Calu3 (cell line): ENCODE measurements around the gene TNFRSF12A. TPM values are rescaled to one million over a fixed set of nuclear protein-coding genes. Genes with fewer than 3 reads are reported as not detected.

ENCODE experiments used
- BruUV-seq: library from RNA; stranded (reverse); fragments of 400-500 nt; replicated peaks from 2 replicates; lab custom pipeline; 2021; lab: Mats Ljungman, UMichigan
- CTCF ChIA-PET: fragments of 300-600 bp; sonication (Branson Sonifier 250); formaldehyde crosslinking; loops from one replicate; lab custom pipeline; 2022; ENCODE audit warnings: antibody characterized with exemption; lab: Charles Lee
- DNase-seq: peaks from one replicate; pipeline ENCODE4 v3.0.0; 2022
- H3K27ac Mint-ChIP-seq: one replicate; pipeline ENCODE4 v1.8.0; 2022; ENCODE audit warnings: mixed read lengths; ENCODE audit not compliant: unreplicated experiment
- H3K27me3 Mint-ChIP-seq: one replicate; pipeline ENCODE4 v1.8.0; 2022; ENCODE audit warnings: mixed read lengths; ENCODE audit not compliant: unreplicated experiment
- H3K36me3 Mint-ChIP-seq: one replicate; pipeline ENCODE4 v1.8.0; 2022; ENCODE audit warnings: mild to moderate bottlenecking, moderate library complexity, mixed read lengths; ENCODE audit not compliant: insufficient read depth, unreplicated experiment
- H3K4me1 Mint-ChIP-seq: one replicate; pipeline ENCODE4 v1.8.0; 2022; ENCODE audit warnings: mild to moderate bottlenecking, low read depth, mixed read lengths; ENCODE audit not compliant: unreplicated experiment
- H3K4me3 Mint-ChIP-seq: one replicate; pipeline ENCODE4 v1.8.0; 2022; ENCODE audit warnings: mild to moderate bottlenecking, low read depth, moderate library complexity, mixed read lengths; ENCODE audit not compliant: unreplicated experiment
- H3K9me3 Mint-ChIP-seq: one replicate; pipeline ENCODE4 v1.8.0; 2022; ENCODE audit warnings: low read depth, mixed read lengths; ENCODE audit not compliant: unreplicated experiment
- intact Hi-C: fragments of 100-400 bp; cut with micrococcal nuclease; formaldehyde crosslinking; loops from one replicate; pipeline ENCODE4 v1.10.0; 2022; ENCODE audit not compliant: unreplicated experiment
- total RNA-seq: library from RNA; stranded (reverse); gene quantifications from 2 replicates; pipeline ENCODE4 v1.2.3, GENCODE V29; 2022
- TF ChIP-seq, protein P1 (sequence below): fragments of 200-600 bp; IDR thresholded peaks from one replicate; pipeline ENCODE4 v1.8.0; 2022; ENCODE audit warnings: antibody characterized with exemption; ENCODE audit not compliant: unreplicated experiment

The TNFRSF12A gene
- total RNA-seq, 1 experiment from 2014 or later: 478 TPM

GRCh38 chr16:3036726-3037315 lies 16.7 kb downstream of the TNFRSF12A start, which contains the start of gene BICDL2:
TSS of gene BICDL2 (minus strand) at chr16:3036944. CDS start at chr16:3035496, 1,448 bp downstream.
- TF ChIP-seq, protein P1, sequence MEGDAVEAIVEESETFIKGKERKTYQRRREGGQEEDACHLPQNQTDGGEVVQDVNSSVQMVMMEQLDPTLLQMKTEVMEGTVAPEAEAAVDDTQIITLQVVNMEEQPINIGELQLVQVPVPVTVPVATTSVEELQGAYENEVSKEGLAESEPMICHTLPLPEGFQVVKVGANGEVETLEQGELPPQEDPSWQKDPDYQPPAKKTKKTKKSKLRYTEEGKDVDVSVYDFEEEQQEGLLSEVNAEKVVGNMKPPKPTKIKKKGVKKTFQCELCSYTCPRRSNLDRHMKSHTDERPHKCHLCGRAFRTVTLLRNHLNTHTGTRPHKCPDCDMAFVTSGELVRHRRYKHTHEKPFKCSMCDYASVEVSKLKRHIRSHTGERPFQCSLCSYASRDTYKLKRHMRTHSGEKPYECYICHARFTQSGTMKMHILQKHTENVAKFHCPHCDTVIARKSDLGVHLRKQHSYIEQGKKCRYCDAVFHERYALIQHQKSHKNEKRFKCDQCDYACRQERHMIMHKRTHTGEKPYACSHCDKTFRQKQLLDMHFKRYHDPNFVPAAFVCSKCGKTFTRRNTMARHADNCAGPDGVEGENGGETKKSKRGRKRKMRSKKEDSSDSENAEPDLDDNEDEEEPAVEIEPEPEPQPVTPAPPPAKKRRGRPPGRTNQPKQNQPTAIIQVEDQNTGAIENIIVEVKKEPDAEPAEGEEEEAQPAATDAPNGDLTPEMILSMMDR: no peak
- peak within 1 kb of the TSS; percentile 74 for H3K4me3 Mint-ChIP-seq
- no TSS peak for BruUV-seq
- H3K4me1 Mint-ChIP-seq: peaks cover 9% of the 10 kb centered on the region
- CTCF ChIA-PET: no interaction called here
- H3K36me3 Mint-ChIP-seq: peaks cover 40% of the 10 kb centered on the region
- no peaks in the 10 kb centered on the region for H3K27me3 Mint-ChIP-seq
- H3K27ac Mint-ChIP-seq: peak within 1 kb of the TSS; percentile 38
- intact Hi-C loops: no loop called here
- DNase-seq: peak; percentile 86
- no peaks in the 10 kb centered on the region for H3K9me3 Mint-ChIP-seq

DNA sequence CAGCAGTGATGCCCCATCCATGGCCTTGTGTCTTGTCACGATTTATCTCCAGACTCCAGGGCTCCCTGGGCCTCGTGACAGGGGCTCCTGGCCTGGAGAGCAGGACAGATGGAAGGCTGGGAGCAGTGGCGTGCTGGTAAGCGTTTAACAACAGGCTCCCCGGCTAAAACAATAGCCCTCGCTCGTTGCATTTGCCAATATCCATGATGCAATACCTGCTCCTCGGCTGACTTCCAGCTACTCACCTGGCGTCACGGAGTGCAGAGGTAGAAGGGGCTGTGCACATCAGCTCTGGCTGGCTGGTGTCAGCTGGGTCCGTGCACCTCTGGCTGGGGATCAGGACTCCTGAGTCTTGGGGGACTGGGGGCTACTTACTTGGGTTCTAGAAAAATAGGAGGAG lies 18.1 kb downstream of the TNFRSF12A start:
- BruUV-seq: no TSS peak
- DNase-seq: peak; percentile 79
- TF ChIP-seq, protein P1: no peak
- H3K4me1 Mint-ChIP-seq: peaks cover 9% of the 10 kb centered on the region
- H3K27me3 Mint-ChIP-seq: peaks cover under 1% of the 10 kb centered on the region
- no peaks in the 10 kb centered on the region for H3K9me3 Mint-ChIP-seq
- peaks cover 36% of the 10 kb centered on the region for H3K36me3 Mint-ChIP-seq
- intact Hi-C loops: no loop called here
- peak overlapping the region; percentile 74 for H3K4me3 Mint-ChIP-seq
- CTCF ChIA-PET: interaction anchor here (0.7 to 2.3 kb wide), 6 partner anchors 10 to 120 kb away, joined by 3 to 10 read pairs (median 5); no protein-coding TSS in a partner anchor
- H3K27ac Mint-ChIP-seq: peak overlapping the region; percentile 35

DNA sequence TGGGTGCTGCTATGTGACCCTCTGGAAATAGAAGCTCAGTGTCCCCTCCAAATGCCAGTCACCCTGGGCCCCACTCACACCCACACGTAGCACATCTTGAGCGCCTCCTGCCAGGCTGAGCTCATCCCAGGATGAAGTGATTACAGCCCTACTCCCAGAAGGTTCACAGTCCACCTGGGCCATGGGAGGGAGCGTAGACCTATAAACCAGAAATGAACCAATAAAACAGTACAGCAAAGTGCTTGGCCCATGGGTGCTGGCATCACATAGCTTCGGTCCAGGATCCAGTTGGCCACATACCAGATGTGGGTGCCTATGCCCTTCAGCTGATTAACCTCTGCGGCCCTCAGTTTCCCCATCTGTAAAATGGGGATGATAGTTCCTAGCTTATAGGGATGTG lies 18.7 kb downstream of the TNFRSF12A start:
- Mint-ChIP-seq H3K4me1 (peaks cover 9% of the 10 kb centered on the region), H3K9me3 (no peaks in the 10 kb centered on the region), H3K27ac (peak overlapping the region; percentile 35), H3K27me3 (peaks cover 7% of the 10 kb centered on the region), H3K36me3 (peaks cover 34% of the 10 kb centered on the region), H3K4me3 (peak overlapping the region; percentile 74)
- intact Hi-C loops: no loop called here
- BruUV-seq: no TSS peak
- TF ChIP-seq, protein P1: no peak
- CTCF ChIA-PET: interaction anchor here (0.5 to 2.3 kb wide), 7 partner anchors 7 to 122 kb away, joined by 3 to 10 read pairs (median 3); no protein-coding TSS in a partner anchor
- no peak for DNase-seq

DNA sequence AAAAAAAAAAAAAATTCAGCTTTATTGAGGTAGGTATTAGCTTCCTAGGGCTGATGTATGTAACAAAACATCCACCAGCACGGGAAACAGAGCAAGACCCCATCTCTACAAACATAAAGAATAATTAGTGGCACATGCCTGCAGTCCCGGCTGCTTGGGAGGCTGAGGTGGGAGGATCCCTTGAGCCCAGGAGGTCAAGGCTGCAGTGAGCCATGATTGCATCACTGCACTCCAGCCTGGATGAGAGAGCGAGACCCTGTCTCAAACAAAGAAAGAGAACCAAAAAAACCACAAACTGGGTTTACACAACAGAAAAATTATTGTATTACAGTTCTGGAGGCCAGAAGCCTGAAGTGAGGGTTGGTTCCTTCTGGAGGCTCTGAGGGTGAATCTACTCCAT lies 22.2 kb downstream of the TNFRSF12A start:
- no peak overlapping the region for H3K4me3 Mint-ChIP-seq
- peaks cover 18% of the 10 kb centered on the region for H3K36me3 Mint-ChIP-seq
- TF ChIP-seq, protein P1: no peak
- BruUV-seq: no TSS peak
- no peaks in the 10 kb centered on the region for H3K9me3 Mint-ChIP-seq
- no peak overlapping the region for H3K27ac Mint-ChIP-seq
- CTCF ChIA-PET: interaction anchor here (0.6 to 1.3 kb wide), 6 partner anchors 10 to 747 kb away, joined by 4 read pairs; no protein-coding TSS in a partner anchor
- H3K27me3 Mint-ChIP-seq: peaks cover 35% of the 10 kb centered on the region
- H3K4me1 Mint-ChIP-seq: peaks cover 9% of the 10 kb centered on the region
- intact Hi-C loops: no loop called here
- DNase-seq: no peak
